Natural killer cell (primary cell): ENCODE data around the gene XNDC1N. TPM values are rescaled to one million over a fixed set of nuclear protein-coding genes. Genes with fewer than 3 reads are reported as not detected.

Experiments
- ATAC-seq, 3 donors: fragments of 150-1000 bp in 2 of 3; fragments of 200-7000 bp in 1 of 3; cut with Tn5 transposase; 1 replicate in 1 of 3; 2 replicates in 2 of 3; pipeline ENCODE4 v1.10.0; 2021; ENCODE audit warnings: mild to moderate bottlenecking in 2 of 3, moderate library complexity in 2 of 3
- DNase-seq, 2 donors: peaks; one replicate each; pipeline versions ENCODE4 v3.0.0 to v3.0.0-alpha.2; 2013 to 2021; ENCODE audit warnings: mixed read lengths in 1 of 2
- H3K27ac ChIP-seq: one replicate; pipeline ENCODE4 v1.5.1; 2013; ENCODE audit warnings: mild to moderate bottlenecking, low read length
- H3K27me3 ChIP-seq: one replicate; pipeline ENCODE4 v1.6.1; 2013; ENCODE audit warnings: low read length; ENCODE audit not compliant: control insufficient read depth, insufficient read depth
- H3K36me3 ChIP-seq: one replicate; pipeline ENCODE4 v1.6.1; 2013; ENCODE audit warnings: low read length; ENCODE audit not compliant: control insufficient read depth, insufficient read depth
- H3K4me1 ChIP-seq: one replicate; pipeline ENCODE4 v1.6.1; 2013; ENCODE audit warnings: low read length; ENCODE audit not compliant: control insufficient read depth, insufficient read depth
- H3K4me3 ChIP-seq: one replicate; pipeline ENCODE4 v1.5.1; 2013; ENCODE audit warnings: low read length
- H3K9me3 ChIP-seq: one replicate; pipeline ENCODE4 v1.6.1; 2013; ENCODE audit warnings: low read length; ENCODE audit not compliant: control insufficient read depth, insufficient read depth
- H3K27ac Mint-ChIP-seq, 2 donors: one replicate each; pipeline ENCODE4 v1.8.0; 2022; ENCODE audit warnings: mild to moderate bottlenecking in 2 of 2, mixed read lengths in 2 of 2, moderate library complexity in 1 of 2
- H3K27me3 Mint-ChIP-seq, 2 donors: one replicate each; pipeline ENCODE4 v1.8.0; 2022; ENCODE audit warnings: low read depth in 2 of 2, mixed read lengths in 2 of 2
- H3K36me3 Mint-ChIP-seq: one replicate; pipeline ENCODE4 v1.8.0; 2022; ENCODE audit warnings: mixed read lengths
- H3K4me1 Mint-ChIP-seq, 2 donors: one replicate each; pipeline ENCODE4 v1.8.0; 2022; ENCODE audit warnings: mixed read lengths in 2 of 2
- H3K4me3 Mint-ChIP-seq: one replicate; pipeline ENCODE4 v1.8.0; 2022; ENCODE audit warnings: mild to moderate bottlenecking, moderate library complexity, mixed read lengths
- H3K9me3 Mint-ChIP-seq, 2 donors: one replicate each; pipeline ENCODE4 v1.8.0; 2022; ENCODE audit warnings: mixed read lengths in 2 of 2
- CTCF ChIP-seq: fragments of 200-600 bp; IDR thresholded peaks from one replicate; pipeline ENCODE4 v1.8.0; 2022; ENCODE audit warnings: antibody characterized with exemption
- WGBS: methylation state at CpG from one replicate; pipeline ENCODE4 v1.1.7; 2013; ENCODE audit warnings: missing lambda C conversion rate; ENCODE audit not compliant: insufficient coverage; 5-methylcytosine and 5-hydroxymethylcytosine counted together
- intact Hi-C: fragments of 100-400 bp; cut with micrococcal nuclease; formaldehyde crosslinking; loops from one replicate; pipeline ENCODE4 v1.14.2; 2022
- total RNA-seq, 4 donors: library from RNA; stranded (reverse); fragments of 120-200 nt in 1 of 4; gene quantifications; one replicate each; pipeline versions ENCODE4 v1.2.3 to v1.2.4, GENCODE V29; 2013 to 2022

Gene XNDC1N
- total RNA-seq, 3 donors from 2014 or later (not counting 1 experiment from before 2014, with no cell fraction given) = 9.6 to 16.1 (median 14.1) TPM

GRCh38 chr11:71949034-71949433 is 20.6 kb upstream of the XNDC1N start:
- ATAC-seq (no peak), DNase-seq (no peak)
- H3K4me1 ChIP-seq = no peaks in the 10 kb centered on the region
- no peak overlapping the region for H3K4me3 Mint-ChIP-seq
- intact Hi-C loops = no loop called here
- H3K27me3 ChIP-seq = no peaks in the 10 kb centered on the region
- H3K9me3 Mint-ChIP-seq = no peaks in the 10 kb centered on the region
- peaks cover 14 to 32% of the 10 kb centered on the region in 2 donors for H3K4me1 Mint-ChIP-seq
- no peak overlapping the region for H3K27ac ChIP-seq
- H3K9me3 ChIP-seq = no peaks in the 10 kb centered on the region
- no peak overlapping the region for H3K27ac Mint-ChIP-seq
- H3K4me3 ChIP-seq = no peak overlapping the region
- WGBS = 91% methylated on average over 6 of the region's 6 CpGs
- no peak for TF ChIP-seq CTCF
- H3K36me3 Mint-ChIP-seq = no peaks in the 10 kb centered on the region
- no peaks in the 10 kb centered on the region for H3K36me3 ChIP-seq
- H3K27me3 Mint-ChIP-seq = no peaks in the 10 kb centered on the region

GRCh38 chr11:71948314-71949027 is 20.1 kb upstream of the XNDC1N start:
- Mint-ChIP-seq H3K4me1 (peaks cover 12 to 32% of the 10 kb centered on the region in 2 donors), H3K4me3 (no peak overlapping the region), H3K27ac (no peak overlapping the region), H3K9me3 (no peaks in the 10 kb centered on the region), H3K27me3 (no peaks in the 10 kb centered on the region), H3K36me3 (no peaks in the 10 kb centered on the region)
- WGBS = 92% methylated on average over 6 of the region's 7 CpGs
- Histone ChIP-seq H3K9me3 (no peaks in the 10 kb centered on the region), H3K4me1 (no peaks in the 10 kb centered on the region), H3K36me3 (no peaks in the 10 kb centered on the region), H3K4me3 (no peak overlapping the region), H3K27me3 (no peaks in the 10 kb centered on the region), H3K27ac (no peak overlapping the region)
- DNase-seq (no peak), ATAC-seq (no peak)
- no peak for TF ChIP-seq CTCF
- intact Hi-C loops = no loop called here

DNA sequence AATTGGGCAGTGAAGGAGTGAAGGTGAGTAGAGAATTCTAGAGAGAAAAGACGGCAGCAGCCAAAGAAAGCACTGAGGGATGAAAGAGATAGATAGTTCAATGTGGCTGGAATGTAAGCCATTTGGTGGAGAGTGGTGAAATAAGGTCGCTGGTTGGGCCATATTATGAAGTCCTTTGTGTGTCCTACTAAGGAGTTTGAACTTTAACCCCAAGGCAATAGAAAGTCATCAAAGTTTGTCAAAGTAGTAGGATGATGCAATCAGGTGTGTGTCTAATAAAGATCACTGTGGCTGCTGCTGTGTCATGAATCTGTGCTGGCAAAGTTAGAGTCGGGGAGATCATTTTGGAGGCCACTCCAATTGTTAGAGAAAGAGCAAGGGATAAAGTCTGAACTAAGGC is 19.1 kb upstream of the XNDC1N start:
- H3K36me3 Mint-ChIP-seq = no peaks in the 10 kb centered on the region
- H3K9me3 Mint-ChIP-seq = no peaks in the 10 kb centered on the region
- Histone ChIP-seq H3K27ac (no peak overlapping the region), H3K4me1 (no peaks in the 10 kb centered on the region), H3K9me3 (no peaks in the 10 kb centered on the region), H3K27me3 (no peaks in the 10 kb centered on the region), H3K4me3 (no peak overlapping the region), H3K36me3 (no peaks in the 10 kb centered on the region)
- TF ChIP-seq CTCF = no peak
- ATAC-seq (no peak), DNase-seq (no peak)
- intact Hi-C loops = no loop called here
- H3K4me1 Mint-ChIP-seq = peaks cover 12 to 29% of the 10 kb centered on the region in 2 donors
- H3K27me3 Mint-ChIP-seq = no peaks in the 10 kb centered on the region
- H3K4me3 Mint-ChIP-seq = no peak overlapping the region
- no peak overlapping the region for H3K27ac Mint-ChIP-seq
- WGBS = 95% methylated on average over 3 of the region's 3 CpGs

DNA sequence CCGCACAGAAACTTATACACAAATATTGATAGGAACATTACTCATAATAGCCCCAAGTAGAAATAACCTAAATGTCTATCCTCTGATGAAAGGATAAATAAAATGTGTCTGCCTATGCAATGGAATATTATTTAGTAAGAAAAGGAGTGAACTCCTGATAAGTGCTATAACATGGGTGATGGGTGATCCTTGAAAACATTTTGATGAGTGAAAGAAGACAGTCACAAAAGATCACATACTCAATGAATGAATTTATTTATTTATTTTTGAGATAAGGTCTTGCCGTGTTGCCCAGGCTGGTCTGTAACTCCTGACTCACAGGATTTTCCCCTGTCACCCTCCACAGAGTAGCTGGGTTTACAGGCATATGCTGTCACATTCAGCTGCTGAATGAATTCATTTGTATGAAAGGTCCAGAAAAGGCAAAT is 17.8 kb upstream of the XNDC1N start:
- DNase-seq = no peak
- Histone ChIP-seq H3K9me3 (no peaks in the 10 kb centered on the region), H3K4me1 (no peaks in the 10 kb centered on the region), H3K36me3 (no peaks in the 10 kb centered on the region), H3K4me3 (no peak overlapping the region), H3K27ac (no peak overlapping the region), H3K27me3 (no peaks in the 10 kb centered on the region)
- WGBS = 100% methylated on average over 1 of the region's 2 CpGs
- no peak for TF ChIP-seq CTCF
- Mint-ChIP-seq H3K27me3 (no peaks in the 10 kb centered on the region), H3K4me1 (peaks cover 12 to 29% of the 10 kb centered on the region in 2 donors), H3K27ac (no peak overlapping the region), H3K4me3 (no peak overlapping the region), H3K36me3 (no peaks in the 10 kb centered on the region), H3K9me3 (no peaks in the 10 kb centered on the region)
- intact Hi-C loops = no loop called here
- ATAC-seq = no peak
